ENCODE results near the gene IREB2. TPM values are rescaled to one million over a fixed set of nuclear protein-coding genes. Genes with fewer than 3 reads are reported as not detected.

Gene IREB2
- total and polyA plus RNA-seq, 4 experiments from 2014 or later, result 7.6 to 71.9 (median 42.2) TPM

- ChIA-PET CTCF (ENCODE audit: partially characterized antibody) (no interaction called here), POLR2A (ENCODE audit: partially characterized antibody) (interaction anchor here (1.1 kb wide), 1 partner anchor 38 kb away, joined by 4 read pairs; the partner anchor contains the start of gene PSMA4)
- no peak overlapping the region for H3K4me3 Mint-ChIP-seq
- no peaks in the 10 kb centered on the region for H3K9me3 Mint-ChIP-seq
- intact Hi-C loops (cut with micrococcal nuclease), result no loop called here
- H3K4me3 ChIP-seq (ENCODE audit: low read length in 2 of 2), result no peak overlapping the region
- peaks cover 0 to 6% (median 3%) of the 10 kb centered on the region in 4 donors for H3K4me1 Mint-ChIP-seq
- no peaks in the 10 kb centered on the region for H3K27me3 Mint-ChIP-seq
- peaks cover 5% of the 10 kb centered on the region for H3K4me1 ChIP-seq (ENCODE audit: insufficient read depth, low read length)
- peaks cover 18% of the 10 kb centered on the region for H3K36me3 ChIP-seq (ENCODE audit: insufficient read depth, low read length)
- no peaks in the 10 kb centered on the region for H3K27me3 ChIP-seq (ENCODE audit: insufficient read depth, low read length)
- peaks cover 31 to 35% of the 10 kb centered on the region in 2 donors for H3K36me3 Mint-ChIP-seq
- peak overlapping the region in 1 of 7 donors; percentile 81 for H3K27ac Mint-ChIP-seq
- H3K9me3 ChIP-seq (ENCODE audit: control insufficient read depth in 1 of 2, low read length in 2 of 2), result no peaks in the 10 kb centered on the region
- H3K27ac ChIP-seq (ENCODE audit: low read depth, low read length), result no peak overlapping the region
- no peak for DNase-seq
Measured at GRCh38 chr15:78501857-78502256, 63.8 kb downstream of the IREB2 start.

DNA sequence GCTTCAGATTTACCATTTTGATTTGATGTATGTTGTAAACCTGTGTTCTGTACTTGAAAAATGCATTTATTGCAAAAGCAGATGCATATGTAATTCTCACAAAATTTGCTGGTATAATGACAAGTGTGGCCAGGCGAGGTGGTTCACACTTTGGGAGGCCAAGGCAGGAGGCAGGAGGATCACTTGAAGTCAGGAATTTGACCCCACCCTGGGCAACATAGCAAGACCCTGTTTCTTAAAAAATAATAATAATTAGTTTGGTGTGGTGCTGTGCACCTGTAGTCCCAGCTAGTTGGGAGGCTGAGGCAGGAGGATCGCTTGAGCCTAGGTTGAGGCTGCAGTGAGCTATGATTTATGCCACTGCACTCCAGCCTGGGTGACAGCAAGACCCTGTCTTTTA is 64.6 kb downstream of the IREB2 start:
- peaks cover 8% of the 10 kb centered on the region for H3K4me1 ChIP-seq (ENCODE audit: insufficient read depth, low read length)
- Mint-ChIP-seq H3K36me3 (peaks cover 27% of the 10 kb centered on the region in 2 donors), H3K9me3 (no peaks in the 10 kb centered on the region), H3K4me1 (peaks cover 0 to 12% (median 5%) of the 10 kb centered on the region in 4 donors), H3K27ac (no peak overlapping the region), H3K27me3 (no peaks in the 10 kb centered on the region), H3K4me3 (peak overlapping the region in 1 of 8 donors; percentile 26)
- H3K9me3 ChIP-seq (ENCODE audit: control insufficient read depth in 1 of 2, low read length in 2 of 2), result no peaks in the 10 kb centered on the region
- peaks cover 14% of the 10 kb centered on the region for H3K36me3 ChIP-seq (ENCODE audit: insufficient read depth, low read length)
- no peak overlapping the region for H3K4me3 ChIP-seq (ENCODE audit: low read length in 2 of 2)
- intact Hi-C loops (cut with micrococcal nuclease), result no loop called here
- POLR2A ChIA-PET (ENCODE audit: partially characterized antibody), result interaction anchor here (1.1 kb wide), 1 partner anchor 38 kb away, joined by 4 read pairs; the partner anchor contains the start of gene PSMA4
- no peak overlapping the region for H3K27ac ChIP-seq (ENCODE audit: low read depth, low read length)
- CTCF ChIA-PET (ENCODE audit: partially characterized antibody), result no interaction called here
- no peak for DNase-seq
- no peaks in the 10 kb centered on the region for H3K27me3 ChIP-seq (ENCODE audit: insufficient read depth, low read length)

DNA sequence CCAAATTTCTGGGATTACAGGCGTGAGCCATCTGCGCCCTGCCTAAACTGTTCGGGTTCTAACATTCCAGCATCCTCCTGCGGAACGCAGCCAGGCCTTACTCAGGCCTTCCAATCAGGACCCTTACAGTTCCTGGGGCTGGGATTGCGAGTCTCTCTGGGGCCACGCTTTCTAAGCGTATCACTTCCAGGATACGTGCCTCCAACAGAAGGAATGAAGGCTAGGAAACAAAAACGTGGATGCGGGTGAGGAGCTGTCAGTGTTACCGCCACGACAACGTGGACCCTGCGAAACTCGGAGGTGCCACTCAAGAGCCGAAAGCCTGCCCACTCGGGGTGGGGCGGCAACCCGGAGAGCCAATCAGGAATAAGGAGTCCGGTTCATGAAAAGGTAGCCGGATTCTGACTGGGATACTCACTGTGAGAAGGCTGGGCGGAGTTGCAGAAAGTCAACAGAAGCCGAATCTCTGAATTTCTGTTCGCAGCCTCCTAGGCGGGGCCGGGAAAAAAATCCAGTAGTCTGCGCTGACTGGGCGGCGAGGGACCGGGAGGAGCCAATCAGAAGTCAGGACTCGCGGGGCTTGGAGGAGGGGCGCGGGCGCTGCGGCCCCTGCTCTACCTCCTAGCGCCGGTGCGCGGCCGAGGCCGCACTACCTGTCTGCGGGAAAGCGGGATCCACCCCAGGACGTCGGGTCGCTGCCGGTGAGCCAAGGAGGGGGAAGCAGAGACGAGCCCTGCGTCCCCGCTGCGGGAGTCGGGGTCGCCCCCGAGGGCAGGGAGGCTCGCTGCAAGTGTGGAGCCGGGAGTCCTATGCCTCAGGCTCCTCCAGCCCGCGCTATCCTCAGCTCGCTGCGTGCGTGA is 69.2 kb downstream of the IREB2 start, which contains the start of gene HYKK:
HYKK (plus strand) TSS at position 607 of the 860 bp plus-strand sequence. CDS start 5,512 bp downstream, outside the sequence.
- H3K4me3 Mint-ChIP-seq, result peak within 1 kb of the TSS; percentile 89 to 98 (median 94)
- H3K27ac ChIP-seq (ENCODE audit: low read depth, low read length), result peak within 1 kb of the TSS; percentile 48
- peaks cover under 1 to 1% of the 10 kb centered on the region in 2 donors for H3K36me3 Mint-ChIP-seq
- peak within 1 kb of the TSS; percentile 31 to 86 (median 80) for H3K27ac Mint-ChIP-seq
- H3K9me3 Mint-ChIP-seq, result no peaks in the 10 kb centered on the region
- peak; percentile 60 to 75 (median 63) for DNase-seq
- H3K36me3 ChIP-seq (ENCODE audit: insufficient read depth, low read length), result no peaks in the 10 kb centered on the region
- peaks cover 14 to 33% (median 23%) of the 10 kb centered on the region in 4 donors for H3K4me1 Mint-ChIP-seq
- H3K9me3 ChIP-seq (ENCODE audit: control insufficient read depth in 1 of 2, low read length in 2 of 2), result no peaks in the 10 kb centered on the region
- ChIA-PET CTCF (ENCODE audit: partially characterized antibody) (no interaction called here), POLR2A (ENCODE audit: partially characterized antibody) (interaction anchor here (2.4 to 5.0 kb wide), 2 partner anchors 33 to 69 kb away, joined by 11 to 35 read pairs; partner anchors contain the start of genes IREB2 and PSMA4)
- H3K4me1 ChIP-seq (ENCODE audit: insufficient read depth, low read length), result peaks cover 24% of the 10 kb centered on the region
- H3K4me3 ChIP-seq (ENCODE audit: low read length in 2 of 2), result peak within 1 kb of the TSS; percentile 45 to 54
- H3K27me3 Mint-ChIP-seq, result peaks cover 0 to 5% of the 10 kb centered on the region in 2 donors
- intact Hi-C loops (cut with micrococcal nuclease), result loop anchor here (1.0 kb wide), 1 partner anchor 33 kb away; the partner anchor contains the start of gene PSMA4
- no peaks in the 10 kb centered on the region for H3K27me3 ChIP-seq (ENCODE audit: insufficient read depth, low read length)

DNA sequence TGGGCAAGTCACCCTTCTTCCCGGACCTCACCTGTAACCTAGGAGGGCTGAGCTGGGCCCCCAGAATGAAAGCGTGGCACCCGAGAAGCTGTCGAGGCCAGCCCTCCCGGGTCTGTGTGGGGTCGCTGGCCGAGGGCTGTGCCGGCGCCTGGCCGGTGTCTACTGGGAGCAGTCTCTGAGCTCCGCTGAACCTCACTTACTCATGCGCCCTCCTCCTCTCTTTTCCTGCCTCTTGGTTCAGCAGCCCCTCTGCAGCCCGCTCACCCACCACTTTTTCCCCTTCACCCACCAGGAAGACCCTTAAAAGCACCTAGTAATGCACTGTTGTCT is 69.8 kb downstream of the IREB2 start:
- H3K4me1 ChIP-seq (ENCODE audit: insufficient read depth, low read length), result peaks cover 24% of the 10 kb centered on the region
- peak overlapping the region; percentile 45 to 54 for H3K4me3 ChIP-seq (ENCODE audit: low read length in 2 of 2)
- ChIA-PET POLR2A (ENCODE audit: partially characterized antibody) (interaction anchor here (2.4 to 5.0 kb wide), 2 partner anchors 33 to 70 kb away, joined by 11 to 35 read pairs; partner anchors contain the start of genes IREB2 and PSMA4), CTCF (ENCODE audit: partially characterized antibody) (no interaction called here)
- H3K27ac ChIP-seq (ENCODE audit: low read depth, low read length), result peak overlapping the region; percentile 48
- no peaks in the 10 kb centered on the region for H3K9me3 ChIP-seq (ENCODE audit: control insufficient read depth in 1 of 2, low read length in 2 of 2)
- H3K4me1 Mint-ChIP-seq, result peaks cover 14 to 33% (median 23%) of the 10 kb centered on the region in 4 donors
- no peak for DNase-seq
- H3K27me3 Mint-ChIP-seq, result peaks cover 0 to 5% of the 10 kb centered on the region in 2 donors
- intact Hi-C loops (cut with micrococcal nuclease), result loop anchor here (1.0 kb wide), 1 partner anchor 33 kb away; the partner anchor contains the start of gene PSMA4
- no peaks in the 10 kb centered on the region for H3K9me3 Mint-ChIP-seq
- no peaks in the 10 kb centered on the region for H3K27me3 ChIP-seq (ENCODE audit: insufficient read depth, low read length)
- H3K36me3 ChIP-seq (ENCODE audit: insufficient read depth, low read length), result no peaks in the 10 kb centered on the region
- peaks cover 0 to 1% of the 10 kb centered on the region in 2 donors for H3K36me3 Mint-ChIP-seq
- H3K4me3 Mint-ChIP-seq, result peak overlapping the region; percentile 89 to 98 (median 94)
- H3K27ac Mint-ChIP-seq, result peak overlapping the region; percentile 31 to 86 (median 65)

DNA sequence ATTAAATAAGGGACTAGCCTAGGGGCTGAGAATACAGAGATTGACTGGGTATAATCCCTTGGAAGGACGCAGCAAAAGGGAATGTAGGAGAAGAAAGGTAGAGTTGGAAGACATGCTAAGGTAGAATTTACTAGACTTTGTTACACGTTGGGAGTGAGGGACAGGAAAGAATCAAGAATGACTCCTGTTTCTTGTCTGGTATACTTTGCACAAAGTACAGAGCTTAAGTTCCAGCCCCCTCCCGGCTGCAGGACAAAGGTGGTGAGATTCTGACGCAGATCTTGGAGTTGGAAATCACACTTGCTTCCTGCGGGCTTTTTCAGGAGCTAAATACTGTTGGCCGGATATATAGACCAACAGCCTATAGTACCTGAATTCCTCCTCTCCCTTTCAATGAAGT is 70.3 kb downstream of the IREB2 start:
- H3K27ac Mint-ChIP-seq, result peak overlapping the region in 4 of 7 donors; percentile 31 to 86 (median 68)
- H3K36me3 Mint-ChIP-seq, result peaks cover 0 to 1% of the 10 kb centered on the region in 2 donors
- peaks cover 0 to 5% of the 10 kb centered on the region in 2 donors for H3K27me3 Mint-ChIP-seq
- intact Hi-C loops (cut with micrococcal nuclease), result no loop called here
- no peaks in the 10 kb centered on the region for H3K27me3 ChIP-seq (ENCODE audit: insufficient read depth, low read length)
- H3K36me3 ChIP-seq (ENCODE audit: insufficient read depth, low read length), result no peaks in the 10 kb centered on the region
- H3K4me1 Mint-ChIP-seq, result peaks cover 14 to 33% (median 23%) of the 10 kb centered on the region in 4 donors
- POLR2A ChIA-PET (ENCODE audit: partially characterized antibody), result interaction anchor here (2.4 to 5.0 kb wide), 2 partner anchors 32 to 71 kb away, joined by 11 to 35 read pairs; partner anchors contain the start of genes IREB2 and PSMA4
- peak overlapping the region; percentile 45 to 54 for H3K4me3 ChIP-seq (ENCODE audit: low read length in 2 of 2)
- H3K27ac ChIP-seq (ENCODE audit: low read depth, low read length), result no peak overlapping the region
- no peak for DNase-seq
- CTCF ChIA-PET (ENCODE audit: partially characterized antibody), result no interaction called here
- no peaks in the 10 kb centered on the region for H3K9me3 ChIP-seq (ENCODE audit: control insufficient read depth in 1 of 2, low read length in 2 of 2)
- peaks cover 24% of the 10 kb centered on the region for H3K4me1 ChIP-seq (ENCODE audit: insufficient read depth, low read length)
- H3K9me3 Mint-ChIP-seq, result no peaks in the 10 kb centered on the region
- H3K4me3 Mint-ChIP-seq, result peak overlapping the region; percentile 89 to 98 (median 94)

DNA sequence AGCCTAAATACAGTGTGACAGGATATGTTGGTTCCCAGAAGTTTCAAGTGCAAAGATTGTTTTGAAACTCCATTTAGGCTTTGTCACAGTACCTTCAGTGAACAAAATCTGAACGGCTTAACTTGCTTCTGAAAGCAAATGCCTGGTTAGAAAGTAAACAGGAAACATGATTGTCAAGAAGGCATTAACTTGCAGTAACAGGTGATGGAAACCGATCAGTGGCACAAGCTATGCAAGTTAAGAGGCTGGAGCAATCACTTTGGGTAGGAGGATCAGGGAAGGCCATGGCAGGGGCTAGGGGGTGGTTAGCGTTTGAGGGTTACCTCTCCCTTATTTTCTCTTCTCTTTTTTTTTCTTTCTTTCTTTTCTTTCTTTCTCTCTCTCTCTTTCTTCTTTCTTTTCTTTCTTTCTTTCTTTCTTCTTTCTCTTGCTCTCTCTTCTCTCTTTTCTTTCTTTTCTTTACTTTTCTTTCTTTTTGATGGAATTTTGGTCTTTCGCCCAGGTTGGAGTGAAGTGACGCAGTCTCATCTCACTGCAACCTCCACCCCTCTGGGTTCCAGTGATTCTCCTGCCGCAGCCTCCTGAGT is 71.8 kb downstream of the IREB2 start:
- H3K36me3 Mint-ChIP-seq, result peaks cover 0 to 1% of the 10 kb centered on the region in 2 donors
- Histone ChIP-seq H3K27ac (ENCODE audit: low read depth, low read length) (no peak overlapping the region), H3K4me1 (ENCODE audit: insufficient read depth, low read length) (peaks cover 24% of the 10 kb centered on the region), H3K27me3 (ENCODE audit: insufficient read depth, low read length) (no peaks in the 10 kb centered on the region), H3K9me3 (ENCODE audit: control insufficient read depth in 1 of 2, low read length in 2 of 2) (no peaks in the 10 kb centered on the region), H3K4me3 (ENCODE audit: low read length in 2 of 2) (no peak overlapping the region), H3K36me3 (ENCODE audit: insufficient read depth, low read length) (no peaks in the 10 kb centered on the region)
- H3K4me1 Mint-ChIP-seq, result peaks cover 14 to 33% (median 23%) of the 10 kb centered on the region in 4 donors
- H3K27me3 Mint-ChIP-seq, result peaks cover 0 to 5% of the 10 kb centered on the region in 2 donors
- peak overlapping the region in 6 of 8 donors; percentile 11 to 61 (median 38) for H3K4me3 Mint-ChIP-seq
- intact Hi-C loops (cut with micrococcal nuclease), result no loop called here
- H3K27ac Mint-ChIP-seq, result peak overlapping the region in 6 of 7 donors; percentile 12 to 87 (median 60)
- peak in 2 of 5 donors; percentile 5 to 11 for DNase-seq
- ChIA-PET CTCF (ENCODE audit: partially characterized antibody) (interaction anchor here (1.0 to 1.4 kb wide), 2 partner anchors 30 to 60 kb away, joined by 3 read pairs; partner anchors contain the start of gene PSMA4), POLR2A (ENCODE audit: partially characterized antibody) (interaction anchor here (5.0 kb wide), 1 partner anchor 31 kb away, joined by 35 read pairs; the partner anchor contains the start of gene PSMA4)
- no peaks in the 10 kb centered on the region for H3K9me3 Mint-ChIP-seq

Measured in CD4-positive, alpha-beta memory T cell (primary cell).